ENCODE data around the gene NFXL1.
"Not testable (repeated sequence)": the region's sequence is repeated elsewhere in the genome, so short reads cannot be mapped to it uniquely, and the experiment has no call there.

Gene NFXL1

GRCh38 chr4:47914220-47914925 is at the start of gene NFXL1:
Gene NFXL1 (minus strand): TSS chr4:47914583. CDS start chr4:47914203, 380 bp downstream.
- DNase-seq: peak; percentile 97

DNA sequence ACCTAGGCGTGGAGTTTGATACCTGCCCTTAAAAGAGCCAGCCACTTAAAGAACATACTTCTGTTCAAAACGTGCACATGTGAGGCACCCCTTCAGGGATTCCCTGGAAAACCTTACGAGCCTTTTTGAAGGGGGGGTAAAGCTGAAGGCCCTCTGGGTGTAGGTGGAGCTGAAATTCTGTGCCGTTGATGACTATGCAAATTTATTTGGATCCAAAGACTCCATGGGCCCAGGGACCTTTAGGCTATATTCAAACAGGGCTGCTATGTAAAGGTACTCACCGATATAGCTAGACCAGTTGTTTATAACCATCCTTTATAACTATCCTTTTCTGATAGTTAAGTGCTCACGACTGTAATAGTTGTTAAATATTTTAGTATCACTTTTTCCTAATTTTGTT is 40.3 kb upstream of the NFXL1 start:
- no peak for DNase-seq

- no peak for DNase-seq
These were observed 39.9 kb upstream of the NFXL1 start for GRCh38 chr4:47954245-47954644.

- DNase-seq: no peak
These were observed 31.7 kb upstream of the NFXL1 start for GRCh38 chr4:47945930-47946726.

DNA sequence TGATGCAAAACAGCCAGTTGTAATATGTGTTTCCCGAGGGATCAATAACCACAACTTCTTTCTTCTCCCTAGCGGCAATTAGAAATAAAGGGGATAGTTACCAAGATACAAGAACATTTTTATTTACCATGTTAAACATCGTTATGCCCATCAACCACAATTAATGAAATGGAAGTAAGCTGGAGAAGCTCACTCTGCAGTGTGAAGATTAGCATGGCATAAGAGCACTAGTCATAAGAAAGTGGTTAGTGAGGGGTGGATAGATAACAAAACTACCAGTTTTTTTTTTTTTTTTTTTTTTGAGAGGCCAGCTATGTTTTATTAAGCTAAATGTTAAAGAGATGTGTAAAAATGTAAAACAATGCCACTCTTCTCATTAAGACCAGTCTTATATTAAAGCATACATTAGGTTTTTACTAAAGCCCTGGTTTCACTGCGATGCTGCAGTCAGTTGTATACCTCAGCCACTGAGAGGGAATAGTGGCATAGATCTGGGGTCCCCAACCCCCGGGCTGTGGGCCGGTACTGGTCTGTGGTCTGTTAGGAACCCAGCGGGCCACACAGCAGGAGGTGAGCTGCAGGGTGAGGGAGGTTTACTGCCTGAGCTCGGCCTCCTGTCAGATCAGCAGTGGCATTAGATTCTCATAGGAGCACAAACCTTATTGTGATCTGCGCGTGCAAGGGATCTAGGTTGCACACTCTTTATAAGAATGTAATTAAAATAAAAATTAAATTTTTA is 27.9 kb upstream of the NFXL1 start:
- no peak for DNase-seq

DNA sequence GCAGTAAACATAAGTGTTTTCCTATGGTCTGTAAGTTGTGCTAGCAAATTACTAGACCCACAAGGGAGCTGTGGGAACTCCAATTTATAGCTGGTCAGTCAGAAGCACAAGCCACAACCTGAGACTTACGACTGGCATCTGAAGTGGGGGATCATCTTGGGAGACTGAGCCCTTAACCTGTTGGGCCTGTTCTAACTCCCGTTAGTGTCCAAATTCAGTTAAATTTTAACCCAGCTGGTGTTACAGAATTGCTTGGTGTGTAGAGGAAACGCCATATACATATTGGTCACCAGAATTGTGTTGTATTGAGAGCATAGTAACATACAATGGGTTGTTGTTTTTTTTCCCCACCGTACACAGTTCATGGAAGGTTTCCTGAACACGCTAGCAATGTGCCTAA is 25.1 kb upstream of the NFXL1 start:
- DNase-seq: no peak

- no peak for DNase-seq
These were observed 22.0 kb upstream of the NFXL1 start for GRCh38 chr4:47936336-47936735.

DNA sequence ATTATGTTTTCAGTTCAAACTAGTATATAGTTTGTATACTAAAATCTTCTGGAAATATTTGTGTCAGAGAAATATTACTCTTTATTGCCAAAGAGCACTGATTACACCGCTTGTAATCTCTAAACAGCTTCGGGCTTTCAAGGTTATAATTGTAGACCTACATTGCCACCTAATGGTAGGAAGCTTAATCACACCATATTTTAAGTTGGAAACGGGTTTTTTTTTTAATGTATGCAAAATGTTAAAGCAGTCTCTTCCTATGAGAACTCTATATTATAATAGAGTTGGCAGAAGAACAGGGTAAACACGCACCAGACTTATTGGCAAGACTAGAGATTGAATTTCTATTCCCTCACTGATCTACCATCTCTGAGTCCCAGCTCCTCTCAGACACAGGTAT is 19.5 kb upstream of the NFXL1 start:
- no peak for DNase-seq

DNA sequence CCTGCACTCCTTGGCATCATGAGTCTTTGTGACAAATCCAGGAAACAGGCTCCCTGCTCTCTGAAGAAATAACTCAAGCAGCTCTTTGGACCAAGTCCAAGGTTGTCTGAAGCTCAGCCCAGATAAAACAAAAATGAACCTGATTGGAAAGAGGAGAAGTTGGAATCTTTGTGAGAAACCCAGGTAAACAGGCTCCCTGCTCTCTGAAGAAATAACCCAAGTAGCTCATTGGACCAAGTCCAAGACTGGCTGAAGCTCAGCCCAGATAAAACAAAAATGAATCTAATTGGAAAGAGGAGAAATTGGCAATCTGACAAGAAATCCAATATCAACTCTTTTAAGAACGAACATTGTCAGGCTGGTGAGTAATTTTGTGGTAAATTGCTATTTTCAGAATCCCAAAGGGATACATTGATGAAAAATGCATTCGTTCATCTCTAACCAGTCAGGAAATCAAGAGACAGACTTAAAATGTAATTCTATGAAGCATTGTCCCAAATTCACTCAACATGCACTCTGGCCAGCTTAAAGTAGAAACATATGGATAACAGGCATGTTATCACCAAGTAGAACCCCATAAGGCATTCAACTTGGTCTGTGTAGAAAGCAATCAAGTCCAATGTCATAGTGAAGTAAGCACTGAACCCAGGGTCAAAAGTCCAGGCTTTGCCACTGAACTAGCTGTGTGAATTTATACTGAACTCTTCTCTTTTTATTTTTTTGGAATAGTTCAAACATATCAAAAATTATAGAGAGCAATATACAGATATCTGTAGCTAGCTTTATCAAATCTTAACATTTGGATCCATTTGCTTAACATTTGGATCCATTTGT is 16.8 kb upstream of the NFXL1 start:
- DNase-seq: no peak

DNA sequence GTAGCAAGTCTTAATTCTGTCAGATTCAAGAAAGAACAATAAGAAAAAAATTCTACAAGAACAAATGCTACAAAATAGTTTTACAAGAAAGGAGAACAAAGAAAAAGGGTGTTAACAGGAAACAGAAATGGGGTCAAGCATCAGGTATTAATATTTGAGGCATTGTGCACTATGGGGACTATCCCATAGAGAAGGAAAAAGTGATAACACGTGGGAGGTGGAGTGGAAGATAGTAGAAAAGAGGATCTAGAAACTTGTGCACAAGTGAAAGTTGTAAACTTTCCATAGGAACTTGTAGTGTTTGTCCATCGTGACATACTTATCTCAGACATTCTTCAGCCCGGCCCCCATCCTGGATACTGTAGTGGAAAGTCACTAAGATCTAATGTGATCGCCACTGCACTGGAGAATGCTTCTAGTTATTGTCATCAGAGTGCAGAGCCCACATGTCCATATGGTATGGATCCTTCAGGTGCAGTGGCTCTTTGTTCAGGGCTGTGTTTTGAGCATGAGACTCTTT is 15.4 kb upstream of the NFXL1 start:
- no peak for DNase-seq

DNA sequence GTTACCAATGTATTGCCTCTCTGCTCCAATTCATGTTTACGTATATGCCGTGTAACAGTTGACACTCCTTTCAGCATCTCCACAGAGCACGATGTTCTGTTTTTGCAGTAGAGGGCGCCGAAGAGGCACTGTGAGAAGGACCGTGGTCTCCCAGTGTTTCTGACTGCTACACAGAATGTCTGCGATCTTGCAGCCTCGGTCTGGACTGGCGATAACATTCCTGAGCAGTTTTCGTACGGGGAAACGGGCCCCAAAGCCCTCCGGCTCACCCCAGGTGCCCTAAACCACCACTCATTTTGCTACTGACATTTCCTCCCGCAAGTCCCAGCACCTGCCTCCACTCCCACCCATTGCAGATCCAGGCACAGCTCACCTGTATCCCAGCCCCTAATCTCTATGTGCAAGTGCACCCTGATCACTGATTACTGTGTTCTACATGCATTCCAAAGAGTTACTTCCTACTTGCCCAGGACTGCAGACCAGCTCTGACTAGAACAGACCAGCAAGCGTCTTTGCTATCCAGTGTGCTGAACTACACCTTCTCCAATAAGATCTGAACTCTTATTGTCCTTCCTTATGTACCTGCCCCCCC is 12.4 kb upstream of the NFXL1 start:
- peak; percentile 61 for DNase-seq

DNA sequence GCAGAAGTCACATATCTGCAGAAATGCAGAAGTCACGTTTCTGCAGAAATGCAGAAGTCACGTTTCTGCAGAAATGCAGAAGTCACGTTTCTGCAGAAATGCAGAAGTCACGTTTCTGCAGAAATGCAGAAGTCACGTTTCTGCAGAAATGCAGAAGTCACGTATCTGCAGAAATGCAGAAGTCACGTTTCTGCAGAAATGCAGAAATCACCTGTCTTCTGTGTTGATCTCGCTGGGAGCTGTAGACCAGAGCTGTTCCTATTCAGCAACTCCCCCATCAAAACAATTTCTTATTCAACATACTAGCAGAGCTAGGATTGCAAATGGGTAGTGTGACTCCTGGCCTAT is 8.9 kb upstream of the NFXL1 start:
- not testable (repeated sequence) for DNase-seq

DNA sequence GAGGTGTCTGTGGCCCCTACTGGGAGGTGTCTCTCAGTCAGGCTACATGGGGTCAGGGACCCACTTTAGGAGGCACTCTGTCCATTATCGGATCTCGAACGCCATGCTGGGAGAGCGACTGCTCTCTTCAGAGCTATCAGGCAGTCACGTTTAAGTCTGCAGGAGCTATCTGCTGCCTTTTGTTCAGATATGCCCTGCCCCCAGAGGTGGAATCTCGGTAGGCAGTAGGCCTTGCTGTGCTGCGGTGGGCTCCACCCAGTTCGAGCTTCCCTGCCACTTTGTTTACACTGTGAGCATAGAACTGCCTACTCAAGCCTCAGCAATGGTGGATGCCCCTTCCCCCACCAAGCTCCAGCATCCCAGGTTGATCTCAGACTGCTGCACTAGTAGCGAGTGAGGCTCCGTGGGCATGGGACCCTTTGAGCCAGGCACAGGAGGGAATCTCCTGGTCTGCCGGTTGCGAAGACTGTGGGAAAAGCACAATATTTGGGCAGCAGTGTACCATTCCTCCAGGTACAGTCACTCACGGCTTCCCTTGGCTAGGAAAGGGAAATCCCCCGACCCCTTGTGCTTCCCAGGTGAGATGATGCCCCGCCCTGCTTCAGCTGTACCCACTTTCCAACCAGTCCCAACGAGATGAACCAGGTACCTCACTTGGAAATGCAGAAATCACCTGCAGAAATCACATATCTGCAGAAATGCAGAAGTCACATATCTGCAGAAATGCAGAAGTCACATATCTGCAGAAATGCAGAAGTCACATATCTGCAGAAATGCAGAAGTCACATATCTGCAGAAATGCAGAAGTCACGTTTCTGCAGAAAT is 8.3 kb upstream of the NFXL1 start:
- DNase-seq: not testable (repeated sequence)

- not testable (repeated sequence) for DNase-seq
These were observed 2.8 kb upstream of the NFXL1 start for GRCh38 chr4:47917163-47917562.

- DNase-seq: no peak
These were observed 995 bp upstream of the NFXL1 start for GRCh38 chr4:47915378-47915777.

DNA sequence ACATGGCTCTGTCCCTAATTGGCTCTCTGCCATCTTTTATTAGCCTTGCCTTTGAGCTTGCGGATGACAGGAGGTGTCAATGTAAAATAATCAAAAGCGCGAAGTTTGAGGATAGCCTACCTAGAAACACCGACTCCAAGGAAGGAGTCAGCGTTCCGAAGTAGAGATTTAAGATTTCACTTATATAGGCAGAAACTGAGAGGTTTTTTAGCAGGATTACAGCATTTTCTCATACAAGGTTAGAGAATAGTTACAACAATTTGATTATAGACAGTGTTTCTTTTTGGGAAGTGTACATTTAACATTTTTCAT is 499 bp upstream of the NFXL1 start:
- no peak for DNase-seq

DNA sequence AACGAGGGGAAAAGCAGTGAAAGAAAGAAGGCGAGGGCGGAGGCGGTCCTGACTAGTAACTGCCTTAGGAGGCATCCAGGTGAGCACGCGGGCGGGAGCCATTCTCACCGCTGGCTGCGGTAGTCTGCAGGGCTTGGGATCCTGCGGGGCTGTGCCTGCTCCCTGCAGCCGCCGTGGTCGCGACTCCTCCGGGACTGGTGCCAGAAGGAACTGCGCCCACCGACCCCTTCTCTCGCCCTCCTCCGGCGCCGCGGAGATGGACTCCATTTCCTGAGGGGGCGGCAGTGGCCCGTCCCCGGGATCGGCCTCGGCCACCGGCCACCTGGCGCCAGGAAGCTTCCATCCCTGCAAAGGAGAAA is 543 bp downstream of the NFXL1 start:
- peak; percentile 59 for DNase-seq

- no peak for DNase-seq
These were observed 1.1 kb downstream of the NFXL1 start for GRCh38 chr4:47913330-47913729.

- no peak for DNase-seq
These were observed 7.2 kb downstream of the NFXL1 start for GRCh38 chr4:47907089-47907646.

GRCh38 chr4:47899639-47900038 is 14.7 kb downstream of the NFXL1 start:
- DNase-seq: no peak

GRCh38 chr4:47891928-47892327 is 22.5 kb downstream of the NFXL1 start:
- no peak for DNase-seq

Measured in stimulated activated CD8-positive, alpha-beta memory T cell treated with anti-CD3 and anti-CD28 coated beads, Interleukin-4, amount 100 ng/mL, for 48 hours (primary cell).